HG03064 (cell line): ENCODE data around the gene PAF1.
"Not testable (repeated sequence)": the region's sequence is repeated elsewhere in the genome, so short reads cannot be mapped to it uniquely, and the experiment has no call there.

ENCODE experiments used
- ATAC-seq: cut with Tn5 transposase; IDR thresholded peaks from one replicate; pipeline ENCODE4 v1.9.1; 2021; ENCODE audit warnings: low read depth; ENCODE audit not compliant: unreplicated experiment

PAF1 gene

GRCh38 chr19:39385629-39386411 is 5.1 kb downstream of the PAF1 start:
- ATAC-seq = no peak

DNA sequence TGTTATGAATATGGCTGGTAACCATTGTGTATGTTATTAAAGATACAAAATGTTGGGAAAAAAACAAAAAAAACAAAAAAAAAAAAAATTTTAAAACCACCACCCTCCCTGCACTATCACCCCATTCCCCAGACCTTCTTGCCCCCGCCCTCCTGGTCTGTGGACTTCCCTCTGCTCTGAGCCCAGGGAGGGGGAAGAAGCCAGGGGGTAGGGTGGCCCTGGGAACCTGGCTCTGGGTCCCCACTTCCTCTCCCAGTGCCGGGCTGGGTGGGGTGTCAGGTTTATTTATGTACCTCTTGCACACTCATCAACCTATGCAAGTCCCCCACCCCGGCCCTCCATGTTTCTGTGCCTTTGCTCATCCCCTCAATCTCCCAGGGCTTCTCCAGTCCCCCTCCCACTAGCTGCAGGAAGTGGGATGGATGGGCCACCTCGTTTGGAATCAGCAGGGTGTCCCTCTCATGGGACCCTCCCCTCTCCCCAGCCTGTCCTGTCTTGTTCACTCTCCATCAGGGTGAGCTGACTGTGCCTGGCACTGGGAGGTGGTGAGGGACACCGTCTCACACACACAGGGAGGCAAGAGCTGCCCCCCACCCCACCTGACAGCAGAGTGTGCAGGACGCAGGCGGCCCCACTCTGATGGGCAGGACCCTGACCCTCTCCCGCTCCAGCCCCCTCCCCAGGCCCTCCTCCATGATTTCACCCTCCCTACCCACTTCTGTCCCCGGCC is 5.9 kb downstream of the PAF1 start:
- no peak for ATAC-seq

- no peak for ATAC-seq
Observed at GRCh38 chr19:39382991-39383828, 7.7 kb downstream of the PAF1 start.

- ATAC-seq = no peak
Observed at GRCh38 chr19:39381910-39382611, 8.8 kb downstream of the PAF1 start.

DNA sequence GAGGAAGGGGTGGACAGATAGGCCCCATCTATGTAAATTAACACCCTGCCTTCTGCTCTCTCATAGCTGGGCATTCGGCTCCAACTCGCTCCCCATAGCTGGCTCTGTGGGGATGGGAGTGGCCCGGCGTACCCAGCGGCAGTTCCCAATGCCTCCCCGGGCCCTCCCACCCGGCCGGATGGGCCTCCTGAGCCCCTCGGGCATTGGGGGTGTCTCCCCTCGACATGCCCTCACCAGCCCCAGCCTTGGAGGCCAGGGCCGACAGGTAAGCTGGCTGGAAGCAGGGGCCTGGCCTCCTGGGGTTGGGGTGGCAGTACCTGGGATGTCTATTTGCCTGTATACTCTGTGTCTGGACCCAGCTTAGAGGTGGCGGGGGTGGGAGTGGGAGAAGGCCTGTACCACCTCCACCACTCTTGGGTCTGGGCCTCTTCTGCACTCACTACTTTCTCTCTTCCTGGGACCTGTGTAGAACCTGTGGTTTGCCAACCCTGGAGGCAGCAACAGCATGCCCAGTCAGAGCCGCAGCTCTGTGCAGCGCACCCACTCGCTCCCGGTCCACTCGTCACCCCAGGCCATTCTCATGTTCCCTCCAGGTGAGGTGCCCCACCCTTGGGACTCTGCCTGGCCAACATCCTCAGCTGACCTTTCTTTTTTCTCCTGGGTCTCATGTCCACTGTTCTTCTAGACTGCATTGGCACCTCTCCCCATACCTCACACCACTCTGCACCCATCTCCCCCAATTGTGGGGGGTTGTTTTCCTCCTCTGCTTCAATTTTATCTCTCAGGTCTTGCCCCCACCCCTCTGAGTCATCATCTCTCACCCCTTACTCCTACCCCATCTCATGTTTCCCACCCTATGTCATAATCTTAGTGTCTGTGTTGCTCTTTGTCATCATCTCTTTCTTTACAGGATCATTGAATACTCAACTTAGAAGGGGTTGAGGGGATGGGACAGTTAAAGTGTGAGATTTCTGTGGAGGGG is 10.1 kb downstream of the PAF1 start:
- ATAC-seq = no peak

DNA sequence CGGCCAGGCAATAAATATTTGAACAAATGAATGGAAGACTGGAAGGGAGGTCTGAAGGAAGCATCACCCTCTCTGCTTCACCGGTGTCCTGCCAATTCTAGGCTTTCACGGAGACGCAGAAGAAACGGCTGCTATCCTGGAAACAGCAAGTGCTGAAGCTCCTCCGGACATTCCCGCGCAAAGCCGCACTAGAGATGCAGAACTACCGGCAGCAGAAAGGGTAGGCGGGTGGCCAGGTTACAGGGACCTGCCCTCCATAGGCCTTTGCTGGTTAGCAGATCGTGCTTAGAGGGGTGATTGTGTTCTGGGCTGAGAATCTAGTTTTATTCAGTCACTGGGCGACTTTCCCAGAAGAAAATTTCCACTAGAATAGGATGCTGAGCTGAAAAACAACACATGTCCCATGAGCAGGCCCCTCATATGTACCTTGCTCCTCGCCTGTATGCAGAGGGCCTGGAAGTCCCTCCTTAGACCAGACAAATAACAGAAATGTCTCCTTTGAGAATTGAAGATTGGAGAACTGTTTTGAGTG is 11.0 kb downstream of the PAF1 start:
- no peak for ATAC-seq

DNA sequence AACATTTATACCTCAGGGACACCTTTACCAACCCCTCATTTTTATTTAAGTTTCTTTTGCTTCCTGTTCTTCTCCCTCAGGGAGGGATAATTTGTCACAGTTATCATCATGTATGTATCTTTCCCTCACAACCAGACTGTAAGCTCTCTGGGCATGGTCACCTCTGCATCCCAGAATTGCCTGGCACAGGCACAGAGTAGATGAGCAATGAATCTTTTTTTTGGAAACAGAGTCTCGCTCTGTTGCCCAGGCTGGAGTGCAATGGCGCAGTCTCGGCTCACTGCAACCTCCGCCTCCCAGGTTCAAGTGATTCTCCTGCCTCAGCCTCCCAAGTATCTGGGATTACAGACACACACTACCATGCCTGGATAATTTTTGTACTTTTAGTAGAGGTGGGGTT is 11.5 kb downstream of the PAF1 start:
- not testable (repeated sequence) for ATAC-seq

DNA sequence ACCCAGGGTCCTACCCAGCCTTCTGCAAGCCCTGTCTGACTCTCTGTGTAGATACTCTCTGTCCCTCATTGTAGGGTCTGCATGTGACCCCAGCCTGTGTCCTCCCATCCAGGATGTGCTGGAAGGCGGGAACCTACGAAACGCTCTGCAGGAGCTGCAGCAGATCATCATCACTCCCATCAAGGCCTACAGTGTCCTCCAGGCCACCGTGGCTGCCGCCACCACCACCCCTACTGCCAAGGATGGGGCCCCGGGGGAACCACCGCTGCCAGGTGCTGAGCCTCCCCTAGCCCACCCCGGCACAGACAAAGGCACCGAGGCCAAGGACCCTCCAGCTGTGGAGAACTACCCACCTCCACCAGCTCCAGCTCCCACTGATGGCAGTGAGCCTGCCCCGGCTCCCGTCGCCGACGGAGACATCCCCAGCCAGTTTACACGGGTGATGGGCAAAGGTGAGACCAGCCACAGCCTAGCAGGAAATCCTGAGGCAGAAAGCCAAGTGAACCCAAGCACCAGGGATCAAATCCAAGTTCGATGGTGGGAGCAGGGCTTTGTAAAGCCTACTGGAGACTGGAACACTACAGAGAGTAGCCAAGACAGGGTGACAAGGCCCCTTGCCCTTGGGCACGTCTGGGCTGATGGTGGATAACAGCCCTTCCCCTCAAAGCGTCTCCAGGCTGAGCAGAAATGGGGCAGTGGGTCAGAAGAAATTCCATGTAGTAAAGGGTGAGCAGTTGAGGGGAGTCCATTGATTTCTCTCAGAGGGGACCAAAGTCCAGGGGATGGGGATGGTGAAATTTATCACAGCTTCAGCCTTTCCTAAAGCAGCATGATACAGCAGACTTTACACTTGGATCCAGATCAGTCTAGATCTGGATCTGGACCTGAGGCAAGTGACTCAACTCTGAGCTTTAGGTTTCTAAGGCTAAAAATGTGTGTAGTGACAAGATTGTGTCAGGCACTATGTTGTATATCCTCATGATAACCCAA is 13.2 kb downstream of the PAF1 start:
- no peak for ATAC-seq

DNA sequence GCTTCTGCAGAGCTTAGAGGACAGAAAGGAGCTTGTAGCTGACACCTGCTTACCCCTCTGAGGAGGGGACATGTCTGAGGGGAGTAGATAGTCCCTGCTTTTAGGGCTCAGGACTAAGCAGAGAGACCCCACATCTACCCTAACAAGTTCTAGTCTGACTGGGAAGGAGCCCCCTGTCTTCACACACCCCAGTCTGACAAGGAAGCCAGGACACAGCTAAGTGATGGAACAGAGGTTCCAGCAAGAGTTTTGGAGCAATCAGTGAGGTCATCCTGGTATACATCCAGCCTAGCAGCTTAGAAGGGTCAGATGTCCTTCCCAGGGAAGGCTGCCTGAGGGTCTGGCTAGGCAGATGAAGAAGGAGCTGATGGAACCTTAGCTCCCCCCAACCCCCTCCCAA is 15.0 kb downstream of the PAF1 start:
- no peak for ATAC-seq

- ATAC-seq = no peak
Observed at GRCh38 chr19:39372941-39373340, 18.0 kb downstream of the PAF1 start.

GRCh38 chr19:39372047-39372802 is 18.7 kb downstream of the PAF1 start:
- no peak for ATAC-seq

DNA sequence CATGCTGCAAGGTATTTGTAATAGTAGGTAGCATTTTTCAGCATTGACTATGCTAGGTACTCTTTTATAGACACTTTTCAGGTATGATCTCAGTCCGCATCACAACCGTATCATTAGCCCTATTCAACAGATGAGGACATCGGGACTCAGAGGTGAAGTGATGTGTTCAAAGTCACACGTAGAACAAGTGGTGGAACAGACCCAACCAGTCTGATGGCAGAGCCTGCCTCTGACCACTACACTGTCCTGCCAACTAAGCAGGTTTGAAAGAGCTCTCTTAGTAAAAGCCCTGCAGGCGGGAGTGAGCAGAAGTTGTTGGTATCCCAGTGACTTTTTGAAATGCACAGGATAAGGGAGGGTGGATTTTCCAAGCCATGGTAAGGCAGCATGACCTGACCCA is 20.2 kb downstream of the PAF1 start:
- no peak for ATAC-seq

DNA sequence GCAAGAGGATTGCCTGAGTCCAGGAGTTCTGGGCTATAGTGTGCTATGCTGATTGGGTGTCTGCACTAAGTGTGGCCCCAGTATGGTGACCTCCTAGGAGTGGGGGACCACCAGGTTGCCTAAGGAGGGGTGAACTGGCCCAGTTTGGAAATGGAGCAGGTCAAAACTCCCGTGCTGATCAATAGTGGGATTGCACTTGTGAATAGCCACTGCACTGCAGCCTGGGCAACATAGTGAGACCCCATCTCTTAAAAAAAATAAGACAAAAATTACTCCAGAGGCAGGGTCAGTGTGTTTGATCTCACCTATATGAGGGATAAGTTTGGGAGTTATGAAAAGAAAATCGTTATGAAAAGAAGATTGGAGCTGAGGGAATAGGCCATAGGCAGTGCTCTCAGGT is 21.7 kb downstream of the PAF1 start:
- ATAC-seq = no peak

- no peak for ATAC-seq
Observed at GRCh38 chr19:39365531-39365930, 25.4 kb downstream of the PAF1 start.

GRCh38 chr19:39363901-39364457 is 26.9 kb downstream of the PAF1 start:
- no peak for ATAC-seq

- no peak for ATAC-seq
Observed at GRCh38 chr19:39362682-39363657, 27.9 kb downstream of the PAF1 start.
